Transverse colon (tissue), 4 donors: ENCODE data around the gene PHETA1. TPM values are rescaled to one million over a fixed set of nuclear protein-coding genes. Genes with fewer than 3 reads are reported as not detected.

Experiments used
- DNase-seq: peaks from one replicate; pipeline ENCODE4 v3.0.0-alpha.2; 2019
- H3K27ac ChIP-seq, 4 donors: fragments of 200-600 bp; sonication (generic); 2 replicates each; pipeline ENCODE4 v1.5.1; 2016 to 2018; ENCODE audit warnings: inconsistent platforms in 4 of 4
- H3K27me3 ChIP-seq: fragments of 200-600 bp; sonication (generic); 2 replicates; pipeline ENCODE4 v1.5.1; 2017; ENCODE audit warnings: inconsistent platforms
- H3K36me3 ChIP-seq, 4 donors: fragments of 200-600 bp; sonication (generic); 2 replicates each; pipeline ENCODE4 v1.5.1; 2017 to 2019; ENCODE audit warnings: inconsistent platforms in 4 of 4
- H3K4me1 ChIP-seq, 4 donors: fragments of 200-600 bp; sonication (generic); 2 replicates each; pipeline ENCODE4 v1.5.1; 2017 to 2020; ENCODE audit warnings: inconsistent platforms in 4 of 4
- H3K4me3 ChIP-seq, 4 donors: fragments of 200-600 bp; sonication (generic); 1 replicate in 1 of 4; 2 replicates in 3 of 4; pipeline versions ENCODE4 v1.5.1 to v1.6.1; 2017 to 2019; ENCODE audit warnings: inconsistent platforms in 4 of 4
- H3K9me3 ChIP-seq, 2 donors: fragments of 200-600 bp; sonication (generic); 2 replicates each; pipeline ENCODE4 v1.5.1; 2017 to 2019; ENCODE audit warnings: inconsistent platforms in 2 of 2
- EP300 ChIP-seq: sonication (generic); formaldehyde crosslinking; IDR thresholded peaks from one replicate; pipeline ENCODE4 v1.6.1; 2017; ENCODE audit warnings: antibody characterized with exemption, low read depth
- POLR2A ChIP-seq: fragments of 450-650 bp; IDR thresholded peaks from one replicate; pipeline ENCODE4 v1.6.1; 2016; ENCODE audit warnings: antibody characterized with exemption, mild to moderate bottlenecking, moderate library complexity
- POLR2AphosphoS5 ChIP-seq, 3 donors: sonication (generic); formaldehyde crosslinking; IDR thresholded peaks; one replicate each; pipeline ENCODE4 v1.6.1; 2016; ENCODE audit warnings: antibody characterized with exemption in 3 of 3
- WGBS, 2 donors: methylation state at CpG; one replicate each; pipeline ENCODE4 v1.1.5; 2018; ENCODE audit warnings: low coverage in 1 of 2; 5-methylcytosine and 5-hydroxymethylcytosine counted together
- in situ Hi-C, 4 donors: fragments of 200-750 bp; cut with MboI; loops; one replicate each; pipeline versions ENCODE4 v1.15.0 to v1.15.1; 2017; ENCODE audit warnings: low sequenced_read_pairs in 3 of 4, low pct_ligation_motif_present in 1 of 4, low pct_unique_long_range_greater_than_20kb in 1 of 4
- intact Hi-C: fragments of 100-400 bp; cut with DNase I; formaldehyde crosslinking; loops from one replicate; pipeline ENCODE4 v1.15.1; 2023; ENCODE audit warnings: low total_unique reads
- small RNA-seq, 4 donors: library from RNA; depleted of rRNA; stranded (forward); fragments of <200 nt; gene quantifications; one replicate each; pipeline ENCODE3, GENCODE V24; 2016
- total RNA-seq, 4 donors: library from RNA; depleted of rRNA; stranded (reverse); fragments of >200 nt; gene quantifications; one replicate each; pipeline ENCODE4 v1.1.0, GENCODE V29; 2016
- TF ChIP-seq, protein P1 (sequence below), 5 experiments: fragments of 200-600 bp in 3 of 5; fragments of 450-650 bp in 2 of 5; sonication (generic) in 3 of 5; IDR thresholded peaks; 1 replicate in 2 of 5; 2 replicates in 3 of 5; pipeline ENCODE4 v1.5.1; 2016 to 2017; ENCODE audit warnings: antibody characterized with exemption in 5 of 5, inconsistent platforms in 3 of 5, mild to moderate bottlenecking in 2 of 5, moderate library complexity in 1 of 5

PHETA1 gene
- total RNA-seq, 4 donors from 2014 or later, result 22.4 to 34.8 (median 28.1) TPM

DNA sequence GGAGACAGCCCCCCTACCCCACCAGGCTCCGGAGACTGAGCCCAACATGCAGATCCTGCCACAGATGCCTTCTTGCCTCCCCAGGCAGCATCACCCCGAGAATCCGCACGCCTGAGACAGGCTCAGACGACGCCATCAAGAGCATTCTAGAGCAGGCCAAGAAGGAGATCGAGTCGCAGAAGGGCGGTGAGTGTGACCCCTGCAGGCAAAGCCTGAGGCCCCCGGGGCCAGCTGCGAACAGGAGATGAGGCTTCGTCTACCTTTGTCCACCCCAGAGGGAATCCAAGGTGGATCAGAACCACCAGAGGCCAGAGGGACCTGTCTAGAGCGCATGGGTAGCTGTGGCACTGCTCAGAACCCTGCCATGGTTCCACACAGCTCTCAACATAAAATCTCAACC is 56.9 kb downstream of the PHETA1 start:
- WGBS, 2 donors, result 87% methylated on average over 13 of the region's 13 CpGs; no CpG with 5 or more reads in 1 of the 2 donors
- no peak overlapping the region for H3K27ac ChIP-seq
- no peak for DNase-seq
- intact Hi-C loops (loop anchor here (5.0 kb wide), 1 partner anchor 375 kb away; no protein-coding TSS in a partner anchor), in situ Hi-C loops (loop anchor here (10.0 to 25.0 kb wide), 4 partner anchors 275 to 375 kb away; partner anchors contain the start of gene CUX2 (in 2 of the 4))
- TF ChIP-seq, protein P1, sequence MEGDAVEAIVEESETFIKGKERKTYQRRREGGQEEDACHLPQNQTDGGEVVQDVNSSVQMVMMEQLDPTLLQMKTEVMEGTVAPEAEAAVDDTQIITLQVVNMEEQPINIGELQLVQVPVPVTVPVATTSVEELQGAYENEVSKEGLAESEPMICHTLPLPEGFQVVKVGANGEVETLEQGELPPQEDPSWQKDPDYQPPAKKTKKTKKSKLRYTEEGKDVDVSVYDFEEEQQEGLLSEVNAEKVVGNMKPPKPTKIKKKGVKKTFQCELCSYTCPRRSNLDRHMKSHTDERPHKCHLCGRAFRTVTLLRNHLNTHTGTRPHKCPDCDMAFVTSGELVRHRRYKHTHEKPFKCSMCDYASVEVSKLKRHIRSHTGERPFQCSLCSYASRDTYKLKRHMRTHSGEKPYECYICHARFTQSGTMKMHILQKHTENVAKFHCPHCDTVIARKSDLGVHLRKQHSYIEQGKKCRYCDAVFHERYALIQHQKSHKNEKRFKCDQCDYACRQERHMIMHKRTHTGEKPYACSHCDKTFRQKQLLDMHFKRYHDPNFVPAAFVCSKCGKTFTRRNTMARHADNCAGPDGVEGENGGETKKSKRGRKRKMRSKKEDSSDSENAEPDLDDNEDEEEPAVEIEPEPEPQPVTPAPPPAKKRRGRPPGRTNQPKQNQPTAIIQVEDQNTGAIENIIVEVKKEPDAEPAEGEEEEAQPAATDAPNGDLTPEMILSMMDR (IDR thresholded peaks at IDR 0.05), result no peak
- TF ChIP-seq POLR2A (no peak), POLR2AphosphoS5 (IDR thresholded peaks at IDR 0.05) (no peak), EP300 (no peak)
- H3K9me3 ChIP-seq, result no peaks in the 10 kb centered on the region
- H3K27me3 ChIP-seq, result peaks cover 5% of the 10 kb centered on the region
- H3K36me3 ChIP-seq, result no peaks in the 10 kb centered on the region
- no peak overlapping the region for H3K4me3 ChIP-seq
- H3K4me1 ChIP-seq, result peaks cover 0 to 3% (median 0%) of the 10 kb centered on the region in 4 donors

DNA sequence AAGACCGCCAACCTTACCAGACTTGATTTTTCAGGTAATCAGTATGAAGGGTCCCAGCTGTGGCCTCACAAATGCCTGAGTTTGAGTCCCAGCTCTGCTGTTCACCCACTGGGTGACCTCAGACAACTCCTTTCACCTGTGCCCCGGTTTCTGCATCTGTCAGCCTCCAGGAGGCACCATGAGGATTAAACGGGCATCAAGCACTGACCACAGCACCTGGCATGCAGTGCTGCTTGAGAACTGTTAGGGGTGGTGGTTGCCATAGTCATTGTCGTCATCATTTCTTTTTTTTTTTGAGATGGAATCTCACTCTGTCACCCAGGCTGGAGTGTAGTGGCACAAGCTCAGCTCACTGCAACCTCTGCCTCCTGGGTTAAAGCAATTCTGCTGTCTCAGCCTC is 57.9 kb downstream of the PHETA1 start:
- intact Hi-C loops (loop anchor here (5.0 kb wide), 1 partner anchor 374 kb away; no protein-coding TSS in a partner anchor), in situ Hi-C loops (loop anchor here (10.0 to 25.0 kb wide), 4 partner anchors 274 to 374 kb away; partner anchors contain the start of gene CUX2 (in 2 of the 4))
- H3K27me3 ChIP-seq, result peaks cover 5% of the 10 kb centered on the region
- H3K4me3 ChIP-seq, result no peak overlapping the region
- peaks cover 0 to 3% (median 0%) of the 10 kb centered on the region in 4 donors for H3K4me1 ChIP-seq
- DNase-seq, result no peak
- TF ChIP-seq POLR2A, result no peak
- no peak for TF ChIP-seq POLR2AphosphoS5 (IDR thresholded peaks at IDR 0.05)
- TF ChIP-seq, protein P1 (IDR thresholded peaks at IDR 0.05), result no peak
- no peak for TF ChIP-seq EP300
- H3K9me3 ChIP-seq, result no peaks in the 10 kb centered on the region
- no peak overlapping the region for H3K27ac ChIP-seq
- H3K36me3 ChIP-seq, result no peaks in the 10 kb centered on the region
- 67 to 100% methylated on average over 1 to 4 of the region's 4 CpGs for WGBS, 2 donors

Small RNAs within 50 kb of the gene (small RNA-seq; reads per million reads assigned to genes)
- 0 reads per million in 4 donors for gene RNA5SP373

Other genes starting within 250 kb of the PHETA1 start
- 10 to 100 TPM; 22.3 to 99.1 (median 43.6) TPM for gene SH2B3, start 36.8 kb upstream of the PHETA1 start, total RNA-seq
- gene ATXN2, start 230.2 kb upstream of the PHETA1 start, total RNA-seq, result 10 to 100 TPM; 50.2 to 95.5 (median 83.2) TPM